HG03045 (cell line): ENCODE data around the gene FSIP2.

ENCODE experiments used
- ATAC-seq: cut with Tn5 transposase; IDR thresholded peaks from one replicate; pipeline ENCODE4 v1.9.1; 2021; ENCODE audit warnings: mild to moderate bottlenecking, moderate library complexity; ENCODE audit not compliant: unreplicated experiment

Gene FSIP2, protein sequence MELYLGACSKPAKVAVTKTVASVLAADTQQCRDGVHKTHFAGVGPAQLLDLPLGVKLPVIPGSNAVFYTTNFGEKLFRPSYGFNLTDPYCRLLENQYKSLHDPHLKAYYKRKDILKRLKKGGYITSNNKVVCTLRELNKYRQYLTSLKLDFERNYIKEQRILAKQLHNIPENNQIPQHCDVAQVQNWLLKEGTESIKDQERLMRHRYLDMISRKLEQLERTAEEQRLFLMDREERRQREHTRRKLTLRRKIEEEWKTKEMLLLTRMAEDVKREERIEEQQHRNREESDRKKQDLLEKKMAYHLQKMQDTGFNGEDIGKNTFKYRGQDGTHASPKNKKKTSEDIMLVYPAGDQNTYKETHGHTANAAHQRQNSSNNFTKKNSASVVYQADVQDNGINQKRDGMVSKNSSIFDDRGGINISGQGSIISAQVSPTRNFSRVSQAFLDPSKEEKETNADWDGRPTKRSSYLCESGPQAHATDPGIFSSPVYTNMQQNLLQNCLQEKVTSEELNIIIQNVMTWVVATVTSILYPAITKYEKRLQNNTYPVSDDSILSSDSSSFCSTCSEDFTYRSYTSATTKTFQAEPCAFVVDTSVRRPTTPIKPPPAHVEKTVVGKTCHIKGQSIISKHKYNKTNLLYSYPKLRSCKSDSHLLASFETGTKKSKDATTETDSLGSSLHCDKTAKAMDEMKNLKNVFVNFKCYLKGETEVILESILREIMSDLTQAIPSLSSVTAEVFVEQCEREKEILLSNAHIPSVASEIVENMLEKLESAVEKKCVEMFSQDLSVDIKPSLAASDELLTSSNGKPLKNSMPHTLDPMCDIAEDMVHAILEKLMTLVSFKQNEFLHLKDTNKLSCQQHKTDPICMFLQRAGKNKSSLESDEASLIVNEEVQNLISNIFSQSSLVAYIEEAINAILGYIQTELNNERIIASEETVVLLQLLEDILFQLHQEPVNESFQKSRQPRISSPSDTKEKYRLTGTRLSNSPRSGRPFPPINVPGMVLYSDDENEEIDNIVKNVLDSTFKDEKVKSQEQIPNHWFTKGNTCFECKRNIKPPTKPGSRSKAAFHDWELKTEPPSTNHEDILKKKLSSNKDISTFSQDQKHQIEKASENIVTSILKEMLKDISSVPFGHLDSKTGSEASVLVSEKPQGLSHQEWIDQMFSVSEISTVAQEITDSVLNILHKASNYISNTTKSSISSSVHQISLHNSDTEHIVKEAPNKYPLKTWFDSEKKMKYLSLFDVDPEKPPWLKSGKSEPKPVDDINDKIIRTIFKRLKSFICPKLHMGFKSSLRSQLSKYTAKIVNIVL (N-terminal part only)

DNA sequence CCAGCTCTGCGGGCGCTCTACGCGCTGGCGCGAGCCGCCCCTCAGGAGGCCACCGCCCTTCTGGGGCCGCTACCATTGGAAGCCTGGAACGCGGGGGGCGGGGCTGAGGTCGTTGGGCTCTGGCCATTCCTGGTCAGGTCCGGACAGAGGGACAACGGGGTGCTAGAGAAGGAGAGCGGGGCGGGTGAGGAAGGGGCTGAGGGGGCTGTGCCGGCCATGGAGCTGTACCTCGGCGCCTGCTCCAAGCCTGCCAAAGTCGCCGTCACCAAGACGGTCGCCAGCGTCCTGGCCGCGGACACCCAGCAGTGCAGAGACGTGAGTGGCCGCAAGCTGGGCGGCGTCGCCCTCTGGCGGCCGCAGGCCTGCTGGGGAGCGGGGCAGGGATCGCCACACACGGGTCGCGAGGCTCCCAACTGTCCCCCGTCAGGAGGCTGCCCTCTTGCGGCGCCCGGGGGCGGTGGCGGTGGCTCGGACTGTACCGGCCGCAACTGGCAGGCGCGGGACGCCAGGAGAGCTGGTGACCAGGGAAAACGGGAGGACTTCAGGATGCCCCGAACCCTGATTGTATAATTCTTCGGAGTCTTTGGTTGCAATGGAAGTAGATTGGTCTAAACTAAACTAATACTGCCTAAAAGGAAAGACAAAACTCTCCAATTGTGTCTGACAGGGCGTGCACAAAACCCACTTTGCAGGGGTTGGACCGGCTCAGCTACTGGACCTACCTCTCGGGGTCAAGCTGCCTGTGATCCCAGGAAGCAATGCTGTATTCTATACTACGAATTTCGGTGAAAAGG is at the start of gene FSIP2:
Gene FSIP2, plus strand, starts transcription at position 126 of the 794 bp plus-strand sequence. Its CDS starts 91 bp downstream, at position 217.
- peak; percentile 97 for ATAC-seq

- no peak for ATAC-seq
Observed at GRCh38 chr2:185689906-185690539, 48.6 kb upstream of the FSIP2 start.

DNA sequence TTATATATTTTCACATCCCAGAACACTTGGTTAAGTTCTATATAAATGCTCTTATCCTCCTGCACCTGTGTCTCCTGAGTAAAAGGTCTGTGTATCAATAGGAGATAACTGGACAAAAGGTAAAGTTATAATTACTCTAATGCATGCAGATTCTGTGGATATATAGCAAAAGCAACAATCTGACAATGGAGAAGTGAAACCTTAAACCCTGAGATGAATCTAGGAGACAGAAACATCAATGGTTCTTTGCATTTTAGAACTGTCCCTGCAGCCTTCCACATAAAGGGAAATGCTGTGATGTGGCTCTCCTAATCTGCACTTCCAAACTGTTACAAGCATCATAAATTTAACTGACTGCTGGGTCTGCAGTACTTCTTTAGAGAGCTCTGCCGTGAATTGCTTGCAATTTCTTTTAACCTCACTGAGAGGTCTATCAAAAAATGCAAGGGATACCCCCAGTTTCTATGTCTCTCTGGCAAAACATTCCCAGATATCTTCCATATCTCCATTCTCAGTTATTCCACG is 42.8 kb upstream of the FSIP2 start:
- no peak for ATAC-seq

- ATAC-seq: no peak
Observed at GRCh38 chr2:185700883-185701282, 37.7 kb upstream of the FSIP2 start.

DNA sequence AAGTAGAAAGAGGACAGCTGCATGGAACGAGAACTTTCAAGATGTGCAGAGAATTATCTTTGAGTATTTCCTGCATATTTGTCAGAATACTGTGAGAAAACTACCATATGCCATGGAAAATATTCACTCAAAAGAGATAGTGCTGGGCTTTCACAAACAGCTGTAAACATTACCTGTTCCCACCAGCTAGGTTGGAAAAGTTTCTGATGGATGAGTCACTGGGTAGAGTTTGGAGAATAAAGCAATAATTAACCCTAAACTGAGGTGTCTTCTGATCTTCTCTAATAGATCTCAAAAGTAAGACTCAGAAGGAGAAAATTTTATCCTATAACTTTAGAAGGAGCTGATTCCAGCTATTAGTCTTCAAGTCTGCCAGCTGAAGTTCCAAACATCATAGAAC is 3.9 kb upstream of the FSIP2 start:
- no peak for ATAC-seq

GRCh38 chr2:185736210-185736609 is 2.4 kb upstream of the FSIP2 start:
- ATAC-seq: no peak

- ATAC-seq: no peak
Observed at GRCh38 chr2:185745864-185746859, 7.6 kb downstream of the FSIP2 start.

DNA sequence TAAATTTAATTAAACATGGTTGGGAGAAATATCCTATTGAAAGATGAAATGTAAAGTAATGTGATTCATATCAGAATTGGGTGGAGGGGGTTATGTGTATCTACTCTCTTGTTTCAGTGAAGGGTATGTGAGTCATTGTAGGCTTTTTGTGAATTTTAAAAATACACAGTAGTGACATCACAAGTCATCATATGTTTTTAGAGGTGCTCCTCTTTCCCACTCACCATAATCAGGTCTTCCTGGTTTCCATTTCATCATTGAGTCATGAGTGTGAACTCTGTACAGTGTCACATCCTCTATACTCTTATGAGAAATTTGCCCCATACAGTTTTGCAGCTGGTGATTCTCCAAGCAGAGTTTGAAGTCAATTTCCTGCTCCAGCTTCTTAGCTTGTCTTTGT is 18.8 kb downstream of the FSIP2 start:
- ATAC-seq: no peak

- no peak for ATAC-seq
Observed at GRCh38 chr2:185771396-185771795, 32.8 kb downstream of the FSIP2 start.

DNA sequence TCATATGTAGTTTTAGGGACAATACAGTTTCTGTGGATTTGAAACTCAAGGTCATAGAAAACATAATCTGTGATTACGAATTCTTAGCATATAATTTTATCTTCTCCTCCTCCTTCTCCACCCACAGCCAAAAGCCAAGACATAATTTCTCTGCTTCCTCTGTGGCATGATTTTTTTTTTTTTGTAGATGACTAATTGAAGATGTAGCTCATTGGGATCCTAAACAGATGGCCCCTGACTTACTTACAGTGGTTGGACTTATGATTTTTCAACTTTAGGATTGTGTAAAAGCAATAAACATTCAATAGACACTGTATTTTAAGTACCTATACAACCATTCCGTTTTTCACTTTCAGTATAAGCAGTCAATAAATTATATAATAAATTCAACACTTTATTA is 42.3 kb downstream of the FSIP2 start:
- ATAC-seq: no peak

DNA sequence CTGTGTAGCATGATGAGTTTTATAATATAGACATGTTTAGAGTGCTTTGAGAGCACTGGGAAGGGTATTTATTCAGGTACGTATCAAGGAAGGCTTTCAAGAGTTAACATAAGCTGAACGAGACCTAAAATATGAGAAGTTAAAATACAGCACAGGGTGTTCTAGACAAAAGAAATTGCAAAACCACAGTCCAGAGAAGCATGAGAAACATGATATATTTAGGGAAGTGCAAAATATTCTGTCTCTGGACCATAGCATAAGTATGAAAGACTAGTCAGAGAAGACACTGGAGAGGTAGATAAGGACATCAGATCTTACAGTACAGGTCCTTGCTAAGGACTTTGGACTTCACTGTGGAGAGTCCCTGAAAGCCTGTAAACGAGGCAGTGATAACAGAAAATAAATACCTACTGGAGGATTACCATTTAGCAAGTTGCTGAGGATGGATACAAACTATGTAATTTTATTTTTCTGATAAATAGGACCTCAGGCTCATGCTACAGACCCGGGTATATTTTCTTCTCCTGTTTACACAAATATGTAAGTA is 43.7 kb downstream of the FSIP2 start:
- ATAC-seq: no peak

GRCh38 chr2:185785156-185785555 is 46.6 kb downstream of the FSIP2 start:
- ATAC-seq: no peak

DNA sequence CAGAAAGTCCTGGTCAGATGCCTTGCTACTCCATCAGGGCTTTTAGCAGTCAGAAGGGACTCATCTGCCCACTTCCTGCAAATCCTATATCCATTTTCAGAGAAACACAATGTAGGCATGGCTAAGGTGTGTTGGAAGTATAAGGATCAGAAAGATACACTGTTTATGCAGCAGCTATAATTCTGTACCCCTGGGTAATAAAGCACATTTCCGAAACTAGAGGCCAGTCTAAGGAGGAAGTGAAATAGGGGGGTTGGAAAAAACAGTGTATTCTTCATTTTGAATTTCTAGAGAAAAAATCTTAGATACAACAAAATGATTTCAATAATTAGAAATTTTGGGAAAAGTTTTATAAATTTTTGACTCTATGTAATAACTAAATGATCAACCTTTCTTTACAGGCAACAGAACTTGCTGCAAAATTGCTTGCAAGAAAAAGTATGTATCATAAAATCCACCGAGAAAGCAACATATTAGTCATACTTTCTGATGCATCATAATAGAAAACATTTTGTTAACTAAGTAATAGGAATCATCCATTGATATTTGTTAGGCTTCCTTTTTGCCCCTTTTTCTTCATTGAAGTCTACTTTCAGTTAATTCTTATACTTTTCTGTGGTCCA is 47.4 kb downstream of the FSIP2 start:
- ATAC-seq: peak; percentile 57

DNA sequence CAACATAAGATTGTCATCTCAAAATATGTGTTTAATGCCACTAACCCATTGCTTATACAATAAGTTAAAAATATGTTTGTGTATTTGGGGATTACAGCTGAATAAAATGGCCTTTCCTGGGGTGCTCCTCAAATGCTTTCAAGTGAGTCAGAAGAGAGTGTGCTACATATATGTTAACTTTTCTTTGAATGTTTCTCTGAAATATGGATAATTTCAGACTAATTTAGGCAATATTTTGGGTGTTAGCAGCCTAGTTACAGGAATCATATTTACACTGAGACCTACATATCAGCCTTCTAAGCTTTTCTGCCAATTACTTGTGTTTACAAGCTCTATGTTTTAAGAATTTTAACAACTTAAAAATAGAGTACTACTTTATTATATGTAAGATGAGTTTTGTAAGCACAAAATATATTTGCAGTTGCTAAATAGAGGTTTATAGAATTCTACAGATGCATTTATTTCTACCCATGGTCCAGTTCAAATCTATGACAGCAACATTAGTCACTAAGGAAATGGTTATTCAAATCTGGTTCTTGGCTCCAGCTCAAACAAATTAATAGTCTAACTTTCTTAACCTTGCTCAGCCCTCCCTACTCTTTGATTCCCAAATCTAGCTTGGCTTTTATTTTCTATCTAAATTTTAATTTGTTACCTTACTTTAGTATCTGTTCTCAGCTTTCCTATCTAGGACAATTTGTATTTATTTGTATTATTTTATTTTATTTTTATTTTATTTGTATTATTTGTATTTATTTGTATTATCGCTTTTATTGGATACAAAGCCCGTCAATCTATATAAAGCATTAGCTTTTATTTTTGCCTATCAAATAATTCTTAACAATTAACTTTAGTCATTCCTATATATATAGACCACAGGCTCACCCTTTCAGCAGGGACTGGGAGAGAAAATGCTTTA is 48.9 kb downstream of the FSIP2 start:
- no peak for ATAC-seq

DNA sequence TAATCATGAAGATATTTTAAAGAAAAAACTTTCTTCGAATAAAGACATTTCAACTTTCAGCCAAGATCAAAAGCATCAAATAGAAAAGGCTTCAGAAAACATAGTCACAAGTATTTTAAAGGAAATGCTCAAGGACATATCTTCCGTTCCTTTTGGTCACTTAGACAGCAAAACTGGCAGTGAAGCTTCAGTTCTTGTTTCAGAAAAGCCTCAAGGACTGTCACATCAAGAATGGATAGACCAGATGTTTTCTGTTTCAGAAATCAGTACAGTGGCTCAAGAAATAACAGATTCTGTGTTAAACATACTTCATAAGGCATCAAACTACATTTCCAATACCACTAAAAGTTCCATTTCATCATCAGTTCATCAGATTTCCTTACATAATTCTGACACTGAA is 51.8 kb downstream of the FSIP2 start:
- ATAC-seq: no peak

DNA sequence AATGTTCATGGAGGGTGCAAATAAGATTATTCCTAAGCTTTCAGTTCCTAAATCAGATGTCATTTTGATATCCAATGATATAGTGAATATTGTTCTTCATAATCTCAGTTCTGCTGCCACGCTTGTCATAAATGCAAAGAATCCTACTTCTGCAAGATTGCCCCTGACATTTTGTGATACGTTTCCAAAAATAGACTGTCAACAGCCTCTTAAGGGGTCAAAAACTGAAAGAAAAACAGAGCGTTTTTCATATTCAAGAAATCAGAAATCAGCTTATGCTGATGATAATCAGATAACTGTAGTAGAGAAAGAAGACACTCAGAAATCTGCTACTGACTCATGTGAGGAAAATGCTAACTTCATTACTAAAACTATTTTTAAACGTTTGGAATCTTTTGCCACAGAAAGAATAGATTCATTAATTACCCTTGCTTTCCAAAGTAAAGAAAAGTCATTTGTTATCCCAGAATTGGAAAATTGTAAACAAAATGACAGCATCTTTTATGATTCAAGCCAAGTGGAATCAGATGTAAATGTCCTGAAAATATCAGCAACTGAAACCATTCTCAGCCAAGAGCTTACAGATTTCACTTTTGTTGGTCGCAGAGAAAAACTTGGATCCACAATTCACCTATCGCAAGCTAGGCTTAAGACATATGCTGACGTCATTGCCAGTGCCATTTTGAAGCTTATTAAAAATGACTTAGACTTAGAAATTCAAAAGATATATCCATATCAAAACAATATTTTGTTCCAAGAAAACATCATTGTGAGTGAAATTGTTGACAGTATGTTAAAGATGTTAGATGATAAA is 55.1 kb downstream of the FSIP2 start:
- ATAC-seq: no peak
